ENCODE results near the gene SCOC. TPM values are rescaled to one million over a fixed set of nuclear protein-coding genes. Genes with fewer than 3 reads are reported as not detected.
"Not testable (repeated sequence)": the region's sequence is repeated elsewhere in the genome, so short reads cannot be mapped to it uniquely, and the experiment has no call there.

SCOC gene
- total RNA-seq, 4 donors from 2014 or later = 15.3 to 49.5 (median 35.3) TPM

DNA sequence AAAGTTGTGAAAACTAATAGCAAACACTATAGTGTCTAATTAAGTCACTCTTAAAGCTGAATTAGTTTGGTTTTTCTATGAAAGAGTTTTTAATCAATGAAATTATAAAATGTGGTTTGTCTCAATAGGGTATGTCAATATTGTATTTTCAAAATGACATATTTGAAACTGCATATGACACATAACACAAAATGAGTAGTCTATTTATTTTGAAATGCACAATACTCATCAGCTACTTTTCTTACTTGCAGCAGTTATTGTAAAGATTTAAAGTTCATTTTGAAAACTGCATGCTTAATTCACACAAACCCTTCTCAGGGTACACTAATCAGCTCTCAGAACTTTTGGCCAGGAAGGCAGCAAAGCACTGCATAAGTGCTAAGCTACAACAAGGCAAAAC is 32.8 kb downstream of the SCOC start:
- Histone ChIP-seq H3K4me1 (no peaks in the 10 kb centered on the region), H3K36me3 (no peaks in the 10 kb centered on the region), H3K4me3 (no peak overlapping the region), H3K27ac (no peak overlapping the region), H3K9me3 (no peaks in the 10 kb centered on the region), H3K27me3 (no peaks in the 10 kb centered on the region)
- no peak for DNase-seq
- TF ChIP-seq POLR2A (IDR thresholded peaks at IDR 0.05) = no peak
- TF ChIP-seq, protein P1, sequence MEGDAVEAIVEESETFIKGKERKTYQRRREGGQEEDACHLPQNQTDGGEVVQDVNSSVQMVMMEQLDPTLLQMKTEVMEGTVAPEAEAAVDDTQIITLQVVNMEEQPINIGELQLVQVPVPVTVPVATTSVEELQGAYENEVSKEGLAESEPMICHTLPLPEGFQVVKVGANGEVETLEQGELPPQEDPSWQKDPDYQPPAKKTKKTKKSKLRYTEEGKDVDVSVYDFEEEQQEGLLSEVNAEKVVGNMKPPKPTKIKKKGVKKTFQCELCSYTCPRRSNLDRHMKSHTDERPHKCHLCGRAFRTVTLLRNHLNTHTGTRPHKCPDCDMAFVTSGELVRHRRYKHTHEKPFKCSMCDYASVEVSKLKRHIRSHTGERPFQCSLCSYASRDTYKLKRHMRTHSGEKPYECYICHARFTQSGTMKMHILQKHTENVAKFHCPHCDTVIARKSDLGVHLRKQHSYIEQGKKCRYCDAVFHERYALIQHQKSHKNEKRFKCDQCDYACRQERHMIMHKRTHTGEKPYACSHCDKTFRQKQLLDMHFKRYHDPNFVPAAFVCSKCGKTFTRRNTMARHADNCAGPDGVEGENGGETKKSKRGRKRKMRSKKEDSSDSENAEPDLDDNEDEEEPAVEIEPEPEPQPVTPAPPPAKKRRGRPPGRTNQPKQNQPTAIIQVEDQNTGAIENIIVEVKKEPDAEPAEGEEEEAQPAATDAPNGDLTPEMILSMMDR (IDR thresholded peaks at IDR 0.05) = no peak

DNA sequence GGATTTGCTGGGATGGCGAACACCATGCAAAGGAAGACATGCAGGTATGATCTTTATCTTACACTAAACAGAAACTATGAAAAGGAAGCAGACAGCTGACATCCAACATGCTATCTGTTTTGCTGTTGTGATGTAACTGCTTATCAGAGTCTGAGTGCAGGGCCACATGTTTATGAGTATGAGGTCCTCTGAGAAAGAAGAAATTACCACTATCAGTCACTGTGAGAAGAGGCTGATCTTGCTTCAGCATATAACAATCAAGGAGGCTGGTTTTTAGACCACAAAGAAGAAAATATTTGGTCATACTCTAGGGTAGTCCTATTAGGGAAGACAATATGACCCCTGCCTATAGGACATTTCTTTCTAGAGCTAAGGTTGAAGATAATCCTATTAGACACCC is 35.5 kb downstream of the SCOC start:
- Histone ChIP-seq H3K9me3 (no peaks in the 10 kb centered on the region), H3K36me3 (no peaks in the 10 kb centered on the region), H3K4me1 (no peaks in the 10 kb centered on the region), H3K4me3 (no peak overlapping the region), H3K27ac (no peak overlapping the region), H3K27me3 (no peaks in the 10 kb centered on the region)
- DNase-seq = no peak
- TF ChIP-seq, protein P1 (IDR thresholded peaks at IDR 0.05) = no peak
- TF ChIP-seq POLR2A (IDR thresholded peaks at IDR 0.05) = no peak

DNA sequence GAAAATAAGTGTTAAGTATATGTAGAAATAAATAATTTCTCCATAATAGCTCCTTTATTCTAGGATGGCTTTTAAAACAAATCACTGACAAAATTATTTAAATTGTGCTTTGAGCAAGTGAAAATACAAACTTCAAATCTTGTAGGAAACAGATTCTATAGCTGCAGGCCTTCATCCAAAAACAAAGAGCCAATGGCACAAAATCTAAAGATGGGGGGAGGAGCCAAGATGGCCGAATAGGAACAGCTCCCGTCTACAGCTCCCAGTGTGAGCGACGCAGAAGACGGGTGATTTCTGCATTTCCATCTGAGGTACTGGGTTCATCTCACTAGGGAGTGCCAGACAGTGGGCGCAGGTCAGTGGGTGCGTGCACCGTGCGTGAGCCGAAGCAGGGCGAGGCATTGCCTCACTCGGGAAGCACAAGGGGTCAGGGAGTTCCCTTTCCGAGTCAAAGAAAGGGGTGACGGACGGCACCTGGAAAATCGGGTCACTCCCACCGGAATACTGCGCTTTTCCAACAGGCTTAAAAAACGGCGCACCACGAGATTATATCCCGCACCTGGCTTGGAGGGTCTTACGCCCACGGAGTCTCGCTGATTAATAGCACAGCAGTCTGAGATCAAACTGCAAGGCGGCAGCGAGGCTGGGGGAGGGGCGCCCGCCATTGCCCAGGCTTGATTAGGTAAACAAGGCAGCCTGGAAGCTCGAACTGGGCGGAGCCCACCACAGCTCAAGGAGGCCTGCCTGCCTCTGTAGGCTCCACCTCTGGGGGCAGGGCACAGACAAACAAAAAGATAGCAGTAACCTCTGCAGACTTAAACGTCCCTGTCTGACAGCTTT is 39.9 kb downstream of the SCOC start:
- not testable (repeated sequence) for H3K36me3 ChIP-seq, DNase-seq, H3K4me1 ChIP-seq, H3K9me3 ChIP-seq, H3K27me3 ChIP-seq, H3K4me3 ChIP-seq, H3K27ac ChIP-seq

DNA sequence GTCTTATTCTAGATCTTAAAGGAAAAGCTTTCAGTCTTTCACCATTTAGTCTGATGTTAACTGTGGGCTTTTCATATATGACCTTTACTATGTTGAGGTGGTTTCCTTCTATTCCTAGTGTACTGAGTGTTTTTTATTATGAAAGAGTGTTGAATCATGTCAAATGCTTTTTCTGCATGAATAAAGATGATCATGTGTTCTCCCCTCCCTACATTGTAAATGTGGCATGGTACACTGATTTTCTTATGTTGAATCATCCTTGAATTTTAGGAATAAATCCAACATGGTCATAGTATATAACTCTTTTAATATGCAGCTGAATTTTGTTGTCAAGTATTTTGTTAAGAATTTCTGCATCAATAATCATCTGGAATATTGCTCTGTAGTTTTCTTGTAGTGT is 49.7 kb downstream of the SCOC start:
- no peak for TF ChIP-seq POLR2A (IDR thresholded peaks at IDR 0.05)
- TF ChIP-seq, protein P1 (IDR thresholded peaks at IDR 0.05) = no peak
- Histone ChIP-seq H3K36me3 (no peaks in the 10 kb centered on the region), H3K9me3 (no peaks in the 10 kb centered on the region), H3K4me3 (no peak overlapping the region), H3K4me1 (peaks cover 0 to 14% (median 0%) of the 10 kb centered on the region in 4 donors), H3K27ac (no peak overlapping the region), H3K27me3 (no peaks in the 10 kb centered on the region)
- no peak for DNase-seq

DNA sequence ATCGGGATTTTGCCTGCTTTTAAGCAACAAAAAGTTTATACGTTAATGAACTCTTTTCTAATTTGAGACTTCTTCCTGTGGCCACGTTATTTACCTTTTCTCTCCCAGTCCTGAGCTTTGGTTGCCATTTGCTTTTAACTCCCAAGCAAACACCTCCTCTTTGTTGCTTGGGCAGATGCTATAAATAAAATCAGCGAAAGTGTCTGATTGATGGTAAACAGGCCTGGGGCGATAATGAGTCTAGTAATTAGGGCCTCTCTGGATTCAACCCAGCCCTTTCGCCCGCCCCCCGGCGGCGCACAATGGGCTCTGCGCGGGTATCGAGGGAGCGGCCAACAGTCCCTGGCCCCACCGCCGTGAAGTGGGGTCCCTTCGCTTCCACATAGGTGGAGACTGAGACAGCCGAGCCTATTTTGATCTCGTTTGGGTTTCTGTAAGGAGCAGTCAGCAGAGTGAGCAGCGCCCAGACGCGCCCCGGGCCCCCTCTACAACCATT is 53.2 kb downstream of the SCOC start:
- Histone ChIP-seq H3K4me3 (peak overlapping the region; percentile 44 to 89 (median 60)), H3K27ac (peak overlapping the region in 1 of 4 donors; percentile 38), H3K27me3 (no peaks in the 10 kb centered on the region), H3K4me1 (peaks cover 0 to 14% (median 0%) of the 10 kb centered on the region in 4 donors), H3K36me3 (no peaks in the 10 kb centered on the region), H3K9me3 (no peaks in the 10 kb centered on the region)
- peak in 1 of 3 donors; percentile 46 for DNase-seq
- TF ChIP-seq, protein P1 (IDR thresholded peaks at IDR 0.05) = no peak
- TF ChIP-seq POLR2A (IDR thresholded peaks at IDR 0.05) = no peak
